ENCODE measurements around the gene GALNT11.

The GALNT11 gene

GRCh38 chr7:152130658-152131590 lies 105.5 kb downstream of the GALNT11 start:
- TF ChIP-seq CTCF (IDR thresholded peaks at IDR 0.05; ENCODE audit: low read depth, low read length, missing control alignments) = no peak
- Histone ChIP-seq H3K4me3 (ENCODE audit: low read depth, low read length) (no peak overlapping the region), H3K36me3 (replicated peaks) (peaks cover 32% of the 10 kb centered on the region), H3K27me3 (replicated peaks) (no peaks in the 10 kb centered on the region), H3K27ac (no peak overlapping the region)
- in situ Hi-C loops (cut with HindIII; ENCODE audit: low pct_ligation_motif_present, low sequenced_read_pairs) = no loop called here
- no peak for DNase-seq

- Histone ChIP-seq H3K27ac (no peak overlapping the region), H3K4me3 (ENCODE audit: low read depth, low read length) (no peak overlapping the region), H3K27me3 (replicated peaks) (no peaks in the 10 kb centered on the region), H3K36me3 (replicated peaks) (peaks cover 30% of the 10 kb centered on the region)
- TF ChIP-seq CTCF (IDR thresholded peaks at IDR 0.05; ENCODE audit: low read depth, low read length, missing control alignments) = no peak
- in situ Hi-C loops (cut with HindIII; ENCODE audit: low pct_ligation_motif_present, low sequenced_read_pairs) = no loop called here
- DNase-seq = no peak
Observed at GRCh38 chr7:152131981-152132494, 106.6 kb downstream of the GALNT11 start.

GRCh38 chr7:152132812-152133211 lies 107.3 kb downstream of the GALNT11 start:
- TF ChIP-seq CTCF (IDR thresholded peaks at IDR 0.05; ENCODE audit: low read depth, low read length, missing control alignments) = no peak
- Histone ChIP-seq H3K27me3 (replicated peaks) (no peaks in the 10 kb centered on the region), H3K4me3 (ENCODE audit: low read depth, low read length) (no peak overlapping the region), H3K27ac (no peak overlapping the region), H3K36me3 (replicated peaks) (peaks cover 31% of the 10 kb centered on the region)
- no peak for DNase-seq
- in situ Hi-C loops (cut with HindIII; ENCODE audit: low pct_ligation_motif_present, low sequenced_read_pairs) = no loop called here

- in situ Hi-C loops (cut with HindIII; ENCODE audit: low pct_ligation_motif_present, low sequenced_read_pairs) = no loop called here
- Histone ChIP-seq H3K36me3 (replicated peaks) (peaks cover 34% of the 10 kb centered on the region), H3K4me3 (ENCODE audit: low read depth, low read length) (no peak overlapping the region), H3K27me3 (replicated peaks) (no peaks in the 10 kb centered on the region), H3K27ac (no peak overlapping the region)
- DNase-seq = no peak
- no peak for TF ChIP-seq CTCF (IDR thresholded peaks at IDR 0.05; ENCODE audit: low read depth, low read length, missing control alignments)
Observed at GRCh38 chr7:152133804-152134203, 108.3 kb downstream of the GALNT11 start.

- DNase-seq = peak; percentile 74
- H3K27me3 ChIP-seq (replicated peaks) = no peaks in the 10 kb centered on the region
- in situ Hi-C loops (cut with HindIII; ENCODE audit: low pct_ligation_motif_present, low sequenced_read_pairs) = no loop called here
- no peak for TF ChIP-seq CTCF (IDR thresholded peaks at IDR 0.05; ENCODE audit: low read depth, low read length, missing control alignments)
- H3K27ac ChIP-seq = peak overlapping the region; percentile 44
- H3K36me3 ChIP-seq (replicated peaks) = peaks cover 32% of the 10 kb centered on the region
- H3K4me3 ChIP-seq (ENCODE audit: low read depth, low read length) = no peak overlapping the region
Observed at GRCh38 chr7:152136686-152137085, 111.2 kb downstream of the GALNT11 start.
